Measurements from ENCODE around the gene TAS2R3. TPM values are rescaled to one million over a fixed set of nuclear protein-coding genes. Genes with fewer than 3 reads are reported as not detected.

Gene TAS2R3
- total and polyA plus RNA-seq, 9 of the 15 experiments (the other 6 are each of a cell fraction or from before 2014, with no cell fraction given) = 0.37 to 1.9 (median 1.2) TPM; not detected in 2

GRCh38 chr7:141715794-141716689 lies 47.9 kb upstream of the TAS2R3 start:
- ChIA-PET CTCF (ENCODE audit: low intra/inter-chr PET ratio) (no interaction called here), POLR2A (no interaction called here)
- no peak for FAIRE-seq
- TF ChIP-seq MNT (conservative IDR thresholded peaks at IDR 0.05) = no peak
- TF ChIP-seq THRAP3 (IDR thresholded peaks at IDR 0.05; ENCODE audit: borderline replicate concordance) = no peak
- peak; percentile 72 for TF ChIP-seq PCBP2 (IDR thresholded peaks at IDR 0.05; ENCODE audit: low read depth, low read length, poor library complexity, severe bottlenecking)
- TF ChIP-seq E2F3 (CRISPR knock-in tag; IDR thresholded peaks at IDR 0.05) = no peak
- TF ChIP-seq ZNF224 (CRISPR knock-in tag; IDR thresholded peaks at IDR 0.05) = no peak
- no peak for TF ChIP-seq ZNF551 (CRISPR knock-in tag; IDR thresholded peaks at IDR 0.05)
- TF ChIP-seq ZNF830 (CRISPR knock-in tag; IDR thresholded peaks at IDR 0.05) = no peak
- TF ChIP-seq POLR2G (IDR thresholded peaks at IDR 0.05; ENCODE audit: low read depth, low read length) = no peak
- TF ChIP-seq NCOA2 (IDR thresholded peaks at IDR 0.05; ENCODE audit: partially characterized antibody in 2 of 2) = no peak
- TF ChIP-seq REST (IDR thresholded peaks at IDR 0.05; ENCODE audit: borderline replicate concordance) = peak; percentile 80
- TF ChIP-seq REST (CRISPR knock-in tag; IDR thresholded peaks at IDR 0.05; ENCODE audit: low read depth) = no peak

More at GRCh38 chr7:141715794-141716689, 47.9 kb upstream of the TAS2R3 start:
- DNase-seq (ENCODE audit: extremely low read depth in 1 of 4, low spot score in 3 of 4) = no peak
- H3K9ac ChIP-seq (ENCODE audit: insufficient read depth in 1 of 2, low read depth in 2 of 2, low read length in 2 of 2) = no peak overlapping the region
- ATAC-seq = no peak
- H3K4me1 ChIP-seq (replicated peaks in 1 of 2; ENCODE audit: control insufficient read depth in 2 of 2, insufficient read depth in 2 of 2, low read length in 2 of 2) = no peaks in the 10 kb centered on the region
- no peak overlapping the region for H3K4me3 ChIP-seq
- no TSS peak for BruUV-seq (replicated peaks)
- no peaks in the 10 kb centered on the region for H3K79me2 ChIP-seq (ENCODE audit: control insufficient read depth, insufficient read depth, low read length)
- H3K27ac ChIP-seq (ENCODE audit: extremely low read depth, low read depth, low read length) = no peak overlapping the region
- no peaks in the 10 kb centered on the region for H3K9me1 ChIP-seq (ENCODE audit: control insufficient read depth, insufficient read depth, low read length)
- no peaks in the 10 kb centered on the region for H4K20me1 ChIP-seq (replicated peaks; ENCODE audit: control insufficient read depth, insufficient read depth, low read length)
- intact Hi-C loops (cut with micrococcal nuclease) = no loop called here
- WGBS (ENCODE audit: insufficient coverage, low coverage, missing lambda C conversion rate) = 1% methylated on average over 6 of the region's 6 CpGs
- H3K9me3 ChIP-seq (replicated peaks; ENCODE audit: control insufficient read depth, insufficient read depth, low read depth, low read length) = no peaks in the 10 kb centered on the region
- no peak overlapping the region for H3K4me2 ChIP-seq (ENCODE audit: insufficient read depth, low read length)
- no peaks in the 10 kb centered on the region for H3K36me3 ChIP-seq (ENCODE audit: control insufficient read depth, insufficient read depth, low read length)
- H3K27me3 ChIP-seq (ENCODE audit: control insufficient read depth in 2 of 2, insufficient read depth in 2 of 2, low read length in 2 of 2) = peaks cover 3 to 9% of the 10 kb centered on the region in 2 experiments; a peak in 2 of 5 replicates
- no peak overlapping the region for H2AFZ ChIP-seq (ENCODE audit: low read depth, low read length)
- in situ Hi-C loops (cut with MboI) = no loop called here
